ENCODE results near the gene WFDC1. TPM values are rescaled to one million over a fixed set of nuclear protein-coding genes. Genes with fewer than 3 reads are reported as not detected.

Gene WFDC1
- total and polyA plus RNA-seq, 2 experiments from 2014 or later = 0.76 to 0.95 TPM

GRCh38 chr16:84369105-84369504 is 74.4 kb downstream of the WFDC1 start (continued):
- TF ChIP-seq EZH2phosphoT487 (IDR thresholded peaks at IDR 0.05; ENCODE audit: unreplicated experiment) = no peak

GRCh38 chr16:84369938-84370627 is 75.4 kb downstream of the WFDC1 start:
- Histone ChIP-seq H3K4me1 (ENCODE audit: insufficient read depth) (peaks cover 21% of the 10 kb centered on the region), H3F3A (replicated peaks; ENCODE audit: low read depth) (no peaks in the 10 kb centered on the region), H4K20me1 (replicated peaks; ENCODE audit: insufficient read depth) (no peaks in the 10 kb centered on the region), H2AFZ (no peak overlapping the region), H3K9me2 (ENCODE audit: insufficient read depth) (no peaks in the 10 kb centered on the region), H3K27ac (ENCODE audit: low read depth) (no peak overlapping the region), H3K36me3 (ENCODE audit: insufficient read depth) (no peaks in the 10 kb centered on the region), H3K4me2 (peak overlapping the region; percentile 52; the same call in 1 of the 2 replicates), H3K27me3 (ENCODE audit: insufficient read depth) (peaks cover 26% of the 10 kb centered on the region), H3K4me3 (no peak overlapping the region), H3K79me2 (replicated peaks; ENCODE audit: insufficient read depth) (no peaks in the 10 kb centered on the region)
- DNase-seq (ENCODE audit: low spot score) (peak; percentile 28), ATAC-seq (no peak)
- Mint-ChIP-seq H3K9me3 (no peaks in the 10 kb centered on the region), H3K27me3 (ENCODE audit: insufficient read depth, low read depth, poor library complexity) (peaks cover 26% of the 10 kb centered on the region), H3K27ac (no peak overlapping the region), H3K36me3 (ENCODE audit: low read depth) (no peaks in the 10 kb centered on the region), H3K4me3 (peak overlapping the region; percentile 1; the same call in 2 of the 3 replicates), H3K4me1 (peaks cover 26% of the 10 kb centered on the region)
- TF ChIP-seq CTCF (conservative IDR thresholded peaks at IDR 0.05; ENCODE audit: low read depth in 2 of 2) (no peak), ETS1 (IDR thresholded peaks at IDR 0.05) (peak; percentile 36; the same call in 1 of the 2 replicates)

DNA sequence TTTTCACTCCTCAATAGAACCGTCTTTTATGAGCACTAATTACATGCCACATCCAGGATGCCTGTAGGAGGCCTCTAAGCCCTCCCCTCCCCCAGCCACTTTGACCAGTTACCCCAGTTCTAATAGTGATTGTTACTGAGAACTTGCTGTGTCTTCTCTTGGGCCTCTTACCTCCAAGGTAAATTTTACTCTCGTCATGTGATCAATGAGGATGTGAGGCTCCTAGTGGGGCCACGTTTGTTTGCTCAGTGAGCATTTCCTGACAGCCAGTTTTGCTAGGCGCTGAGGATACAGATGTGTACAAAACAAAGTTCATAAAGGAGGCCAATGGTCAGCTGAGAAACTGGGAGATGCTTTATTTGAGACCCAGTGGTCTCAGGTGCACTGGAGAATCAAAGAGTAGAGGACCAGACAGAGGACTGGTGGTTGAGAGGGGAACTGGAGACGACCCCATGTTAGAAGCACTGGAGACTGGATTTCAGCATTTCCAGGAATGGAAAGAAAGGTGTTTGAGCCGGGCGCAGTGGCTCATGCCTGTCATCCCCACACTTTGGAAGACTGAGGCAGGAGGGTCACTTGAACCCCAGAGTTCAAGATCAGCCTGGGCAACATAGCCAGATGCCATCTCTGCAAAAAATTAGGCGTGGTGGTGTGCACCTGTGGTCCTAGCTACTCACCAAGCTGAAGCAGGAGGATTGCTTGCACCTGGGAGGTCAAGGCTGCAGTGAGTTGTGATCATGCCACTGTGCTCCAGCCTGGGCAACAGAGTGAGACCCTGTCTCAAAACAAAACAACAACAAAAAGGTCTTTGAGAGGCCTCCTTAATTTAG is 76.3 kb downstream of the WFDC1 start:
- Mint-ChIP-seq H3K27me3 (ENCODE audit: insufficient read depth, low read depth, poor library complexity) (peaks cover 26% of the 10 kb centered on the region), H3K27ac (no peak overlapping the region)
- H3K4me2 ChIP-seq = peak overlapping the region; percentile 52; the same call in 1 of the 2 replicates
- TF ChIP-seq NANOG (IDR thresholded peaks at IDR 0.05; ENCODE audit: borderline replicate concordance) (no peak), POLR2AphosphoS5 (IDR thresholded peaks at IDR 0.05; ENCODE audit: low read depth) (no peak), JUNB (IDR thresholded peaks at IDR 0.05; ENCODE audit: unreplicated experiment) (no peak), ETS1 (IDR thresholded peaks at IDR 0.05) (no peak), ZNF331 (CRISPR knock-in tag; IDR thresholded peaks at IDR 0.05; ENCODE audit: low read depth) (no peak), CTCF (conservative IDR thresholded peaks at IDR 0.05; ENCODE audit: low read depth in 2 of 2) (no peak)

More for the DNA sequence above, 76.3 kb downstream of the WFDC1 start:
- H3K36me3 Mint-ChIP-seq (ENCODE audit: low read depth) = no peaks in the 10 kb centered on the region; the same call in 2 of the 3 replicates
- H3K4me1 Mint-ChIP-seq = peaks cover 26% of the 10 kb centered on the region
- Histone ChIP-seq H3K4me1 (ENCODE audit: insufficient read depth) (peaks cover 21% of the 10 kb centered on the region), H3F3A (replicated peaks; ENCODE audit: low read depth) (no peaks in the 10 kb centered on the region), H3K4me3 (no peak overlapping the region), H3K27ac (ENCODE audit: low read depth) (no peak overlapping the region), H4K20me1 (replicated peaks; ENCODE audit: insufficient read depth) (no peaks in the 10 kb centered on the region), H2AFZ (peak overlapping the region; percentile 47; the same call in 1 of the 2 replicates), H3K79me2 (replicated peaks; ENCODE audit: insufficient read depth) (no peaks in the 10 kb centered on the region), H3K9me2 (ENCODE audit: insufficient read depth) (no peaks in the 10 kb centered on the region), H3K27me3 (ENCODE audit: insufficient read depth) (peaks cover 26% of the 10 kb centered on the region), H3K36me3 (ENCODE audit: insufficient read depth) (no peaks in the 10 kb centered on the region)
- no peaks in the 10 kb centered on the region for H3K9me3 Mint-ChIP-seq
- ATAC-seq = no peak
- DNase-seq (ENCODE audit: low spot score) = no peak
- no peak overlapping the region; the same call in 2 of the 3 replicates for H3K4me3 Mint-ChIP-seq
